GM18873 (cell line): ENCODE data around the gene IL17RA.

Experiments used
- ATAC-seq: cut with Tn5 transposase; IDR thresholded peaks from one replicate; pipeline ENCODE4 v1.9.1; 2021; ENCODE audit warnings: mild to moderate bottlenecking, moderate library complexity, moderate number of reproducible peaks; ENCODE audit not compliant: unreplicated experiment, low FRiP score

IL17RA gene

GRCh38 chr22:17105143-17106129 lies 20.6 kb downstream of the IL17RA start:
- ATAC-seq = no peak

- no peak for ATAC-seq
Measured at GRCh38 chr22:17106161-17106784, 21.5 kb downstream of the IL17RA start.

- ATAC-seq = no peak
Measured at GRCh38 chr22:17106785-17107546, 22.2 kb downstream of the IL17RA start.

GRCh38 chr22:17107547-17107810 lies 22.7 kb downstream of the IL17RA start:
- no peak for ATAC-seq

GRCh38 chr22:17108256-17109112 lies 23.7 kb downstream of the IL17RA start:
- no peak for ATAC-seq

- no peak for ATAC-seq
Measured at GRCh38 chr22:17109113-17109865, 24.5 kb downstream of the IL17RA start.

- ATAC-seq = no peak
Measured at GRCh38 chr22:17109976-17110375, 25.2 kb downstream of the IL17RA start.

GRCh38 chr22:17110791-17111550 lies 26.2 kb downstream of the IL17RA start:
- no peak for ATAC-seq

- ATAC-seq = no peak
Measured at GRCh38 chr22:17112491-17113042, 27.8 kb downstream of the IL17RA start.

- no peak for ATAC-seq
Measured at GRCh38 chr22:17113600-17113999, 28.8 kb downstream of the IL17RA start.

- no peak for ATAC-seq
Measured at GRCh38 chr22:17114173-17114897, 29.5 kb downstream of the IL17RA start.

GRCh38 chr22:17114898-17115235 lies 30.1 kb downstream of the IL17RA start:
- no peak for ATAC-seq

- no peak for ATAC-seq
Measured at GRCh38 chr22:17115236-17115635, 30.4 kb downstream of the IL17RA start.

GRCh38 chr22:17115945-17116565 lies 31.3 kb downstream of the IL17RA start:
- no peak for ATAC-seq

GRCh38 chr22:17116572-17117330 lies 32.0 kb downstream of the IL17RA start:
- no peak for ATAC-seq

GRCh38 chr22:17117400-17117799 lies 32.6 kb downstream of the IL17RA start:
- no peak for ATAC-seq

GRCh38 chr22:17117890-17118289 lies 33.1 kb downstream of the IL17RA start:
- no peak for ATAC-seq
